Lung (tissue), 12 donors: ENCODE measurements around the gene BAHCC1. TPM values are rescaled to one million over a fixed set of nuclear protein-coding genes. Genes with fewer than 3 reads are reported as not detected.

Experiments
- ATAC-seq: fragments of 200-7000 bp; cut with Tn5 transposase; one replicate; pipeline ENCODE4 v1.9.1; 2020; ENCODE audit warnings: moderate number of reproducible peaks; ENCODE audit not compliant: insufficient read depth, low FRiP score
- DNase-seq, 3 donors: peaks; one replicate each; pipeline ENCODE4 v3.0.0-alpha.2; 2013 to 2017
- H3K27ac ChIP-seq, 2 donors: one replicate each; pipeline ENCODE4 v1.5.1; 2013; ENCODE audit warnings: mild to moderate bottlenecking in 2 of 2, moderate library complexity in 2 of 2, control low read depth in 1 of 2, inconsistent platforms in 1 of 2, low read depth in 1 of 2, low read length in 1 of 2
- H3K27me3 ChIP-seq, 3 donors: one replicate each; pipeline ENCODE4 v1.5.1; 2013; ENCODE audit warnings: low read length in 2 of 3; ENCODE audit not compliant: control insufficient read depth in 3 of 3, insufficient read depth in 3 of 3
- H3K36me3 ChIP-seq, 4 donors: one replicate each; pipeline ENCODE4 v1.5.1; 2013; ENCODE audit warnings: low read length in 4 of 4, mild to moderate bottlenecking in 1 of 4, moderate library complexity in 1 of 4; ENCODE audit not compliant: control insufficient read depth in 4 of 4, insufficient read depth in 4 of 4
- H3K4me1 ChIP-seq, 5 donors: one replicate each; pipeline ENCODE4 v1.5.1; 2013; ENCODE audit warnings: low read length in 5 of 5, mild to moderate bottlenecking in 2 of 5, moderate library complexity in 1 of 5; ENCODE audit not compliant: control insufficient read depth in 5 of 5, insufficient read depth in 5 of 5
- H3K4me3 ChIP-seq: one replicate; pipeline ENCODE4 v1.5.1; 2013; ENCODE audit warnings: mild to moderate bottlenecking, control low read depth, moderate library complexity
- H3K9ac ChIP-seq, 2 donors: one replicate each; pipeline ENCODE4 v1.5.1; 2013; ENCODE audit warnings: low read length in 2 of 2, control low read depth in 1 of 2; ENCODE audit not compliant: insufficient read depth in 1 of 2
- H3K9me3 ChIP-seq, 4 donors: one replicate each; pipeline ENCODE4 v1.5.1; 2013; ENCODE audit warnings: low read length in 3 of 4, mild to moderate bottlenecking in 1 of 4, moderate library complexity in 1 of 4; ENCODE audit not compliant: control insufficient read depth in 4 of 4, insufficient read depth in 3 of 4
- WGBS, 2 donors: extraction: QIAGEN DNeasy Blood & Tissue Kit; methylation state at CpG; one replicate each; pipeline ENCODE4 v1.1.7; 2013; 5-methylcytosine and 5-hydroxymethylcytosine counted together
- polyA plus RNA-seq, 2 donors: library from polyadenylated mRNA; stranded (reverse); fragments of 200-250 nt; gene quantifications; one replicate each; pipeline ENCODE4 v1.2.1, GENCODE V29; 2013
- total RNA-seq, 2 donors: library from RNA; depleted of rRNA in 1 of 2; stranded (reverse); fragments of >200 nt in 1 of 2; gene quantifications; one replicate each; pipeline ENCODE4 v1.2.1, GENCODE V29; 2014 to 2021
- TF ChIP-seq, protein P1 (sequence below): IDR thresholded peaks from 2 replicates; pipeline ENCODE4 v1.5.1; 2012; ENCODE audit warnings: mild to moderate bottlenecking; ENCODE audit errors: control extremely low read depth, extremely low read depth
- donor health status: control.
- donor health status: control.
- donor health status: Bipolar disorder and iron deficiency.
- donor health status: healthy.
- donor health status: DM: yes; HTN: yes; CAD: no.

The BAHCC1 gene
- total and polyA plus RNA-seq, 4 donors: 7.6 to 24.9 (median 17.5) TPM

DNA sequence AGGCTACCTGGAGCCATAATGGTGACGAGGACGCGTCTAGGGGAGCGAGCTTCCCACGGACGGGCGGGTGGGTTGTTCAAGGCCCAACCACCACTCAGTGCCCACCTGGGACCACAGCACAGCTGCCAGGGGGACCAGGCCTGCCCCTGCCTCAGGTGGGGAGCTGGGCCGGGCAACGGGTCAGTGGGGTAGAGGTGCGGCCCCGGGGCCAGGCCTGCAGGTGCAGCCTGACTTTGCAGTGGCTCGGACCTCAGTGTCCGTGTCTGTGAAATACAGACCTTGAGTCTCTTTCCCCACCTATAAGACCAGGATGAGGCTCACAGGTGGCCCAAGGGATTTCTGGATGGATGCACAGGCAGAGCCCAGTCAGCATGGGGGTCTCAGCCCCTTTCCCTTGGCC is 74.0 kb downstream of the BAHCC1 start:
- Histone ChIP-seq H3K27ac (no peak overlapping the region), H3K36me3 (peaks cover 0 to 2% (median 0%) of the 10 kb centered on the region in 4 donors), H3K27me3 (no peaks in the 10 kb centered on the region), H3K9ac (no peak overlapping the region), H3K4me3 (no peak overlapping the region), H3K4me1 (peaks cover 0 to 23% (median 0%) of the 10 kb centered on the region in 5 donors), H3K9me3 (no peaks in the 10 kb centered on the region)
- ATAC-seq (no peak), DNase-seq (no peak)
- 86 to 93% methylated on average over 13 of the region's 13 CpGs for WGBS, 2 donors
- TF ChIP-seq, protein P1, sequence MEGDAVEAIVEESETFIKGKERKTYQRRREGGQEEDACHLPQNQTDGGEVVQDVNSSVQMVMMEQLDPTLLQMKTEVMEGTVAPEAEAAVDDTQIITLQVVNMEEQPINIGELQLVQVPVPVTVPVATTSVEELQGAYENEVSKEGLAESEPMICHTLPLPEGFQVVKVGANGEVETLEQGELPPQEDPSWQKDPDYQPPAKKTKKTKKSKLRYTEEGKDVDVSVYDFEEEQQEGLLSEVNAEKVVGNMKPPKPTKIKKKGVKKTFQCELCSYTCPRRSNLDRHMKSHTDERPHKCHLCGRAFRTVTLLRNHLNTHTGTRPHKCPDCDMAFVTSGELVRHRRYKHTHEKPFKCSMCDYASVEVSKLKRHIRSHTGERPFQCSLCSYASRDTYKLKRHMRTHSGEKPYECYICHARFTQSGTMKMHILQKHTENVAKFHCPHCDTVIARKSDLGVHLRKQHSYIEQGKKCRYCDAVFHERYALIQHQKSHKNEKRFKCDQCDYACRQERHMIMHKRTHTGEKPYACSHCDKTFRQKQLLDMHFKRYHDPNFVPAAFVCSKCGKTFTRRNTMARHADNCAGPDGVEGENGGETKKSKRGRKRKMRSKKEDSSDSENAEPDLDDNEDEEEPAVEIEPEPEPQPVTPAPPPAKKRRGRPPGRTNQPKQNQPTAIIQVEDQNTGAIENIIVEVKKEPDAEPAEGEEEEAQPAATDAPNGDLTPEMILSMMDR: no peak

DNA sequence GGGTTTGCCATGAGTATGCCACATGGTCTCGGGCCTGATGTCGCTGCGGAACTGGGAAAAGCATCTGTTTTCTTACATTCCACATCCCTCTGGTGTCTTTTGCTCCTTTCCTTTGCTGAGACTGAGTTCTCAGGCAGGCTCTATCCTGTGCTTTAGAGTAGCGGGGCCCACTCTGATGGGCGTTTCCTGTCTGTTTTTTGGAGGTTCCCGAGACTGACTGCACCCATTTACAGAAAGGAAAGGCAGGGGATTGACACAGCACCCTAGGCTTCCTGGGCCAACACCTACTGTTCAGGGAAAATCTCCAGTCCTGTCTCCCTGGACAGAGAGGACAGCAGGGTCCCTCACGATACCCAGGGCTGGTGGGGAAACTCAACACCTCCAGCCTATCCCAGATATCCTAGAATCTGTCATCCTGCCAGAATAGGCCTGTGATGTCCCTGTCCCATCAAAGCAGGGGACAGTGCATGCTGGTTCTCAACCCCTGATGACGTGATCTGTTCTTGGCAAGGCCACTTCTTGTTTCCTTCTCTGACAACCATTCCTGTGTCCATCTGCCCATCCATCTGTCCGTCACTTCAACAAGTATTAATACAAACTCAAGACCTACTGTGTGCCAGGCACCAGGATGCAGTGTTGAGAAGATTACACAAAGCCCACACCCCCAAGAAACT is 75.2 kb downstream of the BAHCC1 start:
- DNase-seq (no peak), ATAC-seq (no peak)
- Histone ChIP-seq H3K9ac (no peak overlapping the region), H3K4me1 (peaks cover 0 to 12% (median 0%) of the 10 kb centered on the region in 5 donors), H3K27me3 (no peaks in the 10 kb centered on the region), H3K9me3 (no peaks in the 10 kb centered on the region), H3K27ac (no peak overlapping the region), H3K4me3 (no peak overlapping the region), H3K36me3 (no peaks in the 10 kb centered on the region)
- TF ChIP-seq, protein P1: no peak
- 77 to 85% methylated on average over 9 of the region's 9 CpGs for WGBS, 2 donors

DNA sequence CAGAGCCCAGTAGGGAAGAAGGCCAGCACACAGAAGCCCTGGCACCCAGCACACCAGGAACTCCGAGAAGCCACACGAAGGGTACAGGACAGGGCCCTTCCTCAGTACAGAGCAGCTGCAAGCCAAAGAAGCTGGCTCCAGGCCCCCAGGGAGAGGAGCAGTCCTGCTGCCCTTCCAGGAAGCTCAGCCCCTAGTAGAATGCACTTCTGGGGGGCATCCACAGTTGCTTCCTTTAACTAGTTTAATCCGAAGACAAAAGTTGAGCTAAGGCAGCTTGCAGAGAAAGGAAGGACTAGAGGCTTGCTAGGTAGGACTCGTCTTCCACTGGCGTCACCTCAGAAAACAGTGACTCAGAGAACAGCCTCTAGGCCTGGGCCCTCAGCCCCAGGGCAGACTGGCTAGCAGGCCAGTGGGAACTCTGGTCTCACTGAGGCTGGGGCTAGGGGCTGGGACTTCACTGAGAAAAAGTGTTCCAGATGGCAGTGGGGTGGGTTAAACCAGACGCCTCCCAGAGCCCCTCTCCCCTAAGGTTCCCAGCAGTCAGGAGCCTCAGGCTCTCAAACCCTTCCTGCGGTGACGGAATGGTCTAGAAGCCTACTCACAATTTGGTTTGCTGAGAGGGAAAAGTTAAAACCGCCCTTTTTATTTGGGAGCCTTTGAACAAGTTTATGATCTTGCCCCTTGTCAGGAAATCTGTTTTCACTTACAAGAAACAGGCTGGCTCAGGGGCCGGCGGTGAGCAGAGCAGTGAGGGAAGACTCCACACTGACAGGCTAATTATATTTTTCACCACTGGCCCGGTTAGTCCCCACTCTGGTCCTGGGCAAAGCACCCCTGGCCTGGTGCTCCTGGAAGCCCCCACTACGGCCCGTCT is 75.9 kb downstream of the BAHCC1 start:
- H3K27me3 ChIP-seq: no peaks in the 10 kb centered on the region
- no peaks in the 10 kb centered on the region for H3K9me3 ChIP-seq
- DNase-seq (no peak), ATAC-seq (no peak)
- H3K27ac ChIP-seq: no peak overlapping the region
- peaks cover 0 to 12% (median 0%) of the 10 kb centered on the region in 5 donors for H3K4me1 ChIP-seq
- WGBS, 2 donors: 77 to 78% methylated on average over 14 of the region's 14 CpGs
- H3K4me3 ChIP-seq: no peak overlapping the region
- no peak overlapping the region for H3K9ac ChIP-seq
- TF ChIP-seq, protein P1: no peak
- H3K36me3 ChIP-seq: no peaks in the 10 kb centered on the region
